Astrocyte of the spinal cord (primary cell): Measurements from ENCODE around the gene RAPGEF5.

ENCODE experiments used
- DNase-seq: peaks from one replicate; pipeline ENCODE4 v3.0.0; 2011; ENCODE audit warnings: low read depth, low spot score
- H3K4me3 ChIP-seq: 2 replicates; pipeline ENCODE4 v1.5.1; 2011; ENCODE audit warnings: low read depth, mild to moderate bottlenecking, low read length, moderate library complexity
- in situ Hi-C: cut with HindIII; loops from 2 replicates; pipeline ENCODE4 v1.10.0; 2017; ENCODE audit warnings: low sequenced_read_pairs
- TF ChIP-seq, protein P1 (sequence below): IDR thresholded peaks from 2 replicates; pipeline ENCODE4 v1.5.1; 2012; ENCODE audit warnings: low read depth, mild to moderate bottlenecking, low read length, inconsistent platforms

RAPGEF5 gene

GRCh38 chr7:22354462-22354861 is 2.5 kb downstream of the RAPGEF5 start:
- no peak overlapping the region for H3K4me3 ChIP-seq
- TF ChIP-seq, protein P1, sequence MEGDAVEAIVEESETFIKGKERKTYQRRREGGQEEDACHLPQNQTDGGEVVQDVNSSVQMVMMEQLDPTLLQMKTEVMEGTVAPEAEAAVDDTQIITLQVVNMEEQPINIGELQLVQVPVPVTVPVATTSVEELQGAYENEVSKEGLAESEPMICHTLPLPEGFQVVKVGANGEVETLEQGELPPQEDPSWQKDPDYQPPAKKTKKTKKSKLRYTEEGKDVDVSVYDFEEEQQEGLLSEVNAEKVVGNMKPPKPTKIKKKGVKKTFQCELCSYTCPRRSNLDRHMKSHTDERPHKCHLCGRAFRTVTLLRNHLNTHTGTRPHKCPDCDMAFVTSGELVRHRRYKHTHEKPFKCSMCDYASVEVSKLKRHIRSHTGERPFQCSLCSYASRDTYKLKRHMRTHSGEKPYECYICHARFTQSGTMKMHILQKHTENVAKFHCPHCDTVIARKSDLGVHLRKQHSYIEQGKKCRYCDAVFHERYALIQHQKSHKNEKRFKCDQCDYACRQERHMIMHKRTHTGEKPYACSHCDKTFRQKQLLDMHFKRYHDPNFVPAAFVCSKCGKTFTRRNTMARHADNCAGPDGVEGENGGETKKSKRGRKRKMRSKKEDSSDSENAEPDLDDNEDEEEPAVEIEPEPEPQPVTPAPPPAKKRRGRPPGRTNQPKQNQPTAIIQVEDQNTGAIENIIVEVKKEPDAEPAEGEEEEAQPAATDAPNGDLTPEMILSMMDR: no peak
- in situ Hi-C loops: no loop called here
- no peak for DNase-seq

GRCh38 chr7:22352887-22353286 is 4.1 kb downstream of the RAPGEF5 start:
- no peak overlapping the region for H3K4me3 ChIP-seq
- TF ChIP-seq, protein P1: no peak
- no peak for DNase-seq
- in situ Hi-C loops: no loop called here

GRCh38 chr7:22351878-22352277 is 5.1 kb downstream of the RAPGEF5 start:
- in situ Hi-C loops: no loop called here
- TF ChIP-seq, protein P1: no peak
- H3K4me3 ChIP-seq: no peak overlapping the region
- DNase-seq: no peak

DNA sequence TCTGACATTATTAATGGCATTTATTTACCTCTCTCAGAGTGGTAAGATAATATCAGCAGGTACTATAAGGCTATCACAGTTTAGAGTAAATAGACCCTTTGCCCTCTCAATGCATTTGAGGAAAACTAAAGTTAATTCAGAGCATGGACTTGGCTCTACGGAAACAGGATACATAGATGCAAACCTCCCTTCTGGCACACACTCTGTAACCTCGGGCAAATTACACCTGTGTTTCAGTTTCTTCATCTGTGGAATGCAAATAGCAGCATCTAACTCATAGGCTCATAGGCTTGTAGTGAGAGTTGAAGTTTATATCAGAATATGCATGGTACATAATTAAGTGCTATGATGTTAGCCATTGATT is 5.6 kb downstream of the RAPGEF5 start:
- DNase-seq: no peak

GRCh38 chr7:22350466-22351328 is 6.3 kb downstream of the RAPGEF5 start:
- TF ChIP-seq, protein P1: no peak
- H3K4me3 ChIP-seq: no peak overlapping the region
- DNase-seq: peak; percentile 13
- in situ Hi-C loops: no loop called here

More for the DNA sequence above, 5.6 kb downstream of the RAPGEF5 start:
- in situ Hi-C loops: no loop called here
- no peak overlapping the region for H3K4me3 ChIP-seq
- TF ChIP-seq, protein P1: no peak

GRCh38 chr7:22348379-22348778 is 8.6 kb downstream of the RAPGEF5 start:
- in situ Hi-C loops: no loop called here
- H3K4me3 ChIP-seq: no peak overlapping the region
- peak; percentile 14 for DNase-seq
- TF ChIP-seq, protein P1: no peak
